Retina (tissue), 1 donor: ENCODE results near the gene CYP26B1.

Experiments
- DNase-seq: peaks from one replicate; pipeline ENCODE4 v3.0.0-alpha.2; 2016

Gene CYP26B1

DNA sequence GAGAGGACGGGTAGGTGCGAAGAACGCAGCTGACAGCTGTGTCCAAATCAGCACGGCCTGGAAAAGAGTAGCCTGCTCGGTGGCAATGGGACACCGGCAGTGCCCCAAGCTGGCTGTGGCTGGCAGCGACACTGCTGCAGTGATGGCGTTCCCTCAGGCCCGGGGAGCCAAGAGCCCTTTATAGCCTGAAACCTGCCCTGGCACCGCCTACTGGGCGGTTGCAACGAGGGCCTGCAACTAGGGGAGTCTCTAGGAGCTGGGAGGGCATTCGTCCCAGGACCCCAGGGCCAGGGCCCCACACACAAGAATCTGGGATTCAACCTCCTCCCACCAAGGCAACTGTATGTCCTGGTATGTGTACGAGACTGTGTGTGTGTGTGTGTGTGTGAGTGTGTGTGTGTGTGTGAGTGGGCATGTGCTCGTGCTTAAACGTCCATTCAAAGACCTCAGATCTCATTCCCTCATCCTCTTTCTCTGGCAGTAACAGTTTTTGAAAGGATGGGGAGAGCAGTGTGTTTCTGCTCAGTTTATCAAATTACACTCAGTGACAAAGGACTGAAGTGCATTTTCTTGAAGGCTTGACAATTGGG lies 6.8 kb upstream of the CYP26B1 start:
- DNase-seq: no peak

DNA sequence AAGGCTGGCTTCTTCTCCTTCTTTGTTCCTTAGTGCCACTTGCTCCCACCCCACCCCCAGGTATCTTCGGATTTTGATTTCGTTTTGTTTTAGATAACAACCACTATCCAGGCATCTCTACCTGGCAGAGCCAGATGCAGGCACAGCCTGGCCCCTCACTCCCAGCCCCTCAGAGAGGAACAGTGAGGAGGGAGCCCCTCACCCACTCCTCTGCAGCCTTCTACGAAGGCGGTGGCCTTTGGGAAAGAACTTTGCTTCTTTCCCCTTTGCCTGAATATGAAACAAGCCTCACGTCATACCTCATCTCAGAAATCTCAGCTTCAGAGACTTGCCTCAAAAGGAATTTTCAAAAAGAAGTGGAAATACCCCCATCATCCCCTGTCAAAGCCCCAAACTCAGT lies 6.3 kb upstream of the CYP26B1 start:
- no peak for DNase-seq

DNA sequence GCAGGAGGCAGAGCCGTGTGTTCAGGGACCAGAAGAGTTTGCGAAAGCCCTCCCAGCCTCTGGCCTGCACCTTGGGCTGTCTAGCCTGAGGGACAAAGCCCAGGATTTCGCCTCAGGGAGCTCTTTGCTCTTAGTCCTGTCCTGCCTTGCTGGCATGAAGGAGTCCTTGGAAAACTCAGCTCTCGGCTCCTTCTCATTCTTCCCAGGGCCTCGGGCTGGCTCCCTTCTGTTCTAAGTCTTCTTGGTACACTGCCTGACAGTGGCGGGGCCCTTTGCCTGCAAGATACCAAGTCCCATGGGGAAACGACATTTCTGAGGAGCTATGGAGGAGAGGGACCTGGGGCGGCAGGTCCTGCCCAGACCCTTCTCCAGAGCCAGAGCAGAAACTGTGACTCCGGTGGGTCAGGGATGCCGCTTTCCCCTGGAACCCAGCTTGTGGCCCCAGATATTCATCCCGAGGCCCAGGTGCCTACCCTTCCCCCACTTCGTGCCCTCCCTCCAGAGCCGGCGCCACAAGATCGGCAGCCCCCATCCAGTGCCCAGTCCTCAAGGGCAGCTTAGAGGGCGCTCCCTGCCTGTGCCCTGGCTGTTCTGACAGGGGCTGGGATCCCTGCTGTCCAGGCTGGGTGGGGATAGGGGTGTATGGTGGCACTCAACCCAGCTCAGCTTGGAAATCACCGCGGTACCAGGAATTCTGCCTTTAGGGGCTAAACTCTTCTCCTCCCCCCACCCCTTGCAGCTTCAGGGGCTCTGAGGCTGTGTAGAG lies 5.5 kb upstream of the CYP26B1 start:
- DNase-seq: no peak

DNA sequence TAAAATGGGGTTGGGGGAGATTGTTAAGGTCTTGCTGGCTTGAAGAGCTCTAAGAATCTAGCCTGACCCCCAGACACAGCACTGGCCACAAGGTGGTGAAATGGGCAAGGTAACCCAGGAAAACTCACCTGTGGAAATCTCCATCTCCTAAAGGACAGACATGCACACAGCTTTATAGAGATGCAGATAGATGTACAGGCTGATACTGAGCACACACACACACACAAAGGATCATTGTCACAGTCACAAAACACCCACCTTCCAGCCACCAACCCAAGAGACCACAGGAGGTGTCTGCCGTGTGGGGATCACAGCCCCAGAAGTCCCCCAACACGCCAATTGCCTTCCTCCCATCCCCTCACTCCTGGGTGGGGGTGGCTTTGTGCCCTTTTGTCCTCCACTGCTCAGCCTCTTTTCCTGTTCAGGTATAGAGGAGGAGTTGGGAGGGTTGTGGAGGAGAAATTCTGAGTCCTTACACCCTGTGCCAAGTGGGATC lies 3.2 kb upstream of the CYP26B1 start:
- no peak for DNase-seq

DNA sequence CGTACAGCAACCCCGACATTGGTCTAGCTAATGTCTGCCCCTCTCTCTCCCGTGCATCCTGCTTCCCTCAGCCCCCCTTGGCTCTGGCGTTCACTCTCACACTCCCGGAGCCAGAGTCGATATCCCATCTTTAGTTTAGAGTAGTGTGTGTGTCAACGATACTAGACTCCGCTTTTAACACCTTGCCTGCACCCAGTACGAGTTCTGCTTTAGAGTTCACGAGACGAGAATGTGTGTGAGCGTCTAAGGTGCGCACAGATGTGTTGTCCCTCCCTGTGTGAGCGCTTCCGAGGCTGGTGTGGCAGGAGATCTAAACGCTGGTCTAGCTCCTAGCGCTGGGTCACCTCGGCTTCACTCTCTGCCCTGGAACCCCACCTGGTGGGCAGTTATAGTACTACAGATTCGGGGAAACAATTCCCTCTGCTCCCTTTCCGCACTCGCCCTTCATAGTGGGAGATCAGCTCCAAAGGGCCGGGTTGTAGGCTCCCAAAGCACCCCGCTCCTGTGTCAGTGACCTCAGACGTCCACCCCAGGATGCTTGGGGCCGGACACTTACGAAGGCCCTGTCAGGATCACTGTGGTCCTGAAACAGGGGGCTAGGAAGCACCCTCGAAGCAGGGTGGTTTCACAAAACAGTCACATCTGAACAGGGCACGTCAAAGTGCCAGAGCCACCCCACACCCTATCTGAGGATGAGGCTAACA lies 2.6 kb upstream of the CYP26B1 start:
- DNase-seq: peak; percentile 92

DNA sequence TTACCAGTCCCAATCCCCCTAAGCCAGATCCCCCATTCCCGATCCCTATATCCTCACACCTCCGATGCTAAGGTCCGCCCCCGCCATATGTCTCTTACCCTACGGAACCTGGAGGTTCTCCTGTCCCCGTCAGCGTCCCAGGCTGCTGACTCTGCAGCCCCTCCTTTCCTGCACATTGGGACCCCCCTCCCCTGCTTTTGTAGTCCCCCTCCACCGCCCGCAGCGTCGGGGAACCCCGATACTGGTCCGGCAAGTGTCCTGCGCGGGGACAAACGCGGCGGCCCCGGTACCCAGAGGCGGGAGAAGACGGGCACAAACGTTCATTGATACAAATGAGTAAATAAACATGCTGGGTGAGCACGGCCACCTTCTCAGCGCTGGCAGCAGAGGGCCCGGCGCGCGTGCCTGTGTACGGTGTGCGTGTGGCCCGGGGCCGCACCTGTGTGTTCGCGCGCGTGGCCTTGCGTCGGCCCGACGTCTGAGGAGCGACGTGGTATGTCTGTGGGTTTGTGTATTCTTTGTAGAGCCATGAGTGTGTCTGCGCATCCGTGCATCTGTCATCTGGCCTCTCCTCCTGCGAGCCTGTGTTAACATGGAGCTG lies 2.0 kb upstream of the CYP26B1 start:
- no peak for DNase-seq

DNA sequence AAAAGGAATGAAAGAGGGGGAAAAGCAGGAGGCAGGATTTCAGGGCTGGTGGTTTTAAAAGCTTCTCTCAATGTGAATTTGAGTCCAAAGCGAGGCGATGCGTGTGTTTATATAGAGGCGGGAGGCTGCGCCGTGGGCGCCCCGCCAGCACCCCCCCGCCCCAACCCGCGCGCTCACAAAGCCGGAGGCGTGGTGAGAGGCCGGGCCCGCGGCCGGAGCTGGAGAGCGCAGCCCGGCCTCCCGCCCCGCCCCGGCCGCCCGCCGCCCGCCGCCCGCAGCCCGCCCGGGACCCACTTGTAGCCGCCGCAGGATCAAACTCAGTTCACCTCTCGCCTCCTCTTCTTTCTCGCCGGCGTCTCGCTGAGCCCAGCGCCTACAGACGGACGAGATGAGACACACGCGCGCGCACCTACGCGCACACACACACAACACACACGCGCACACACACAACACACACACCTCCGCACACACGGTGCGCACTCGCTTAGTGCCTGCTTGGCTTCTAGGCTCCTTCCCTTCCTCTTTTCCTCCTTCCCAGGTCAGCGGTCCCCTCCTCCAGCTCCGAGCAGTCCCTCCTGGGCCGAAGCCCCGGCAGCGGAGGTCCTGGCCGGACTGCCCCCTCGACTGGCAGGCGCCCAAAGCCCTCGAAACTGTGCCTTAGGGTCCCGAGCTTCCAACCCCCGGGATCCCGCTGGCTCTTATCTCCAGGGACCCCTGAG lies 1.3 kb upstream of the CYP26B1 start:
- DNase-seq: peak; percentile 70

DNA sequence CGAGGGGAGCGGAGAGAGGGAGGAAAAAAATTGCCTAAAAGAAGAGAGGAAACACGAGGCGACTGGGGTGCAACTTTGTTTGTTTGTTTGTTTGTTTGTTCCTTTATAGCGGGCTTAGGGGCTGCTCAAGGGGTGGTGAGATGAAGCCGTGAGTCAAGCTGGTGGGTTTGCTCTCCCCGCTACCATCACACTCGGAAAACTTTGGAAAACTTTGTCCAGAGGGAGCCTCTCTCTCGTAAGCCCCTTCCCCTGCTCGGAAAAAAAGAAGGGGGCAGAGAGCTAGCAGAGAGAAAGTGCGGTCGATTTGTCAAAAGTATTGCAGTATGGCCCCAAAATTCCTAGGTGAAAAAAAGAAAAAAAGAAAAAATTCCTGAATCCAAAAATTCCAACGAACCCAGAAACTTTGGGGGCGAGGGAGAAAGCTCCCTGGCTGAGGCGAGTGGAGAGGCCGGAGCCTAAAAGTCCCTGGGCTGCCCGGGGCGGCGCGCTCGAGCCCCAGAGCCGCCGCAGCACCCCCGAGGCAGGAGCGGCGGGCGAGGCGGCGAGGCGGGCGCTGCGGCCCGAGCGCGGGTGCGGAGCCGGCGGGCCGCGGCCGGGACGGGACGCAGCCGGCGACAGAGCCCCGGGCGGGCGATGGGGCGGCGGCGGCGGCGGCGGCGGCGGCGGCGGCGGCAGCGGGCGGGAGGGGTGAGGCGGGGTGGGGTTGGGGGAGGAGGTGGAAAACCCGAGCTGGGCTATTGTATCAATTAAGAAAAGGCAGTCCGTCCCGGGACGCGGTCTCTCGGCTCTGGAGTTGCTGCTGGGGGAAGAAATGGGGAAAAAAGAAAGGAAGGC lies 558 bp upstream of the CYP26B1 start:
- no peak for DNase-seq

DNA sequence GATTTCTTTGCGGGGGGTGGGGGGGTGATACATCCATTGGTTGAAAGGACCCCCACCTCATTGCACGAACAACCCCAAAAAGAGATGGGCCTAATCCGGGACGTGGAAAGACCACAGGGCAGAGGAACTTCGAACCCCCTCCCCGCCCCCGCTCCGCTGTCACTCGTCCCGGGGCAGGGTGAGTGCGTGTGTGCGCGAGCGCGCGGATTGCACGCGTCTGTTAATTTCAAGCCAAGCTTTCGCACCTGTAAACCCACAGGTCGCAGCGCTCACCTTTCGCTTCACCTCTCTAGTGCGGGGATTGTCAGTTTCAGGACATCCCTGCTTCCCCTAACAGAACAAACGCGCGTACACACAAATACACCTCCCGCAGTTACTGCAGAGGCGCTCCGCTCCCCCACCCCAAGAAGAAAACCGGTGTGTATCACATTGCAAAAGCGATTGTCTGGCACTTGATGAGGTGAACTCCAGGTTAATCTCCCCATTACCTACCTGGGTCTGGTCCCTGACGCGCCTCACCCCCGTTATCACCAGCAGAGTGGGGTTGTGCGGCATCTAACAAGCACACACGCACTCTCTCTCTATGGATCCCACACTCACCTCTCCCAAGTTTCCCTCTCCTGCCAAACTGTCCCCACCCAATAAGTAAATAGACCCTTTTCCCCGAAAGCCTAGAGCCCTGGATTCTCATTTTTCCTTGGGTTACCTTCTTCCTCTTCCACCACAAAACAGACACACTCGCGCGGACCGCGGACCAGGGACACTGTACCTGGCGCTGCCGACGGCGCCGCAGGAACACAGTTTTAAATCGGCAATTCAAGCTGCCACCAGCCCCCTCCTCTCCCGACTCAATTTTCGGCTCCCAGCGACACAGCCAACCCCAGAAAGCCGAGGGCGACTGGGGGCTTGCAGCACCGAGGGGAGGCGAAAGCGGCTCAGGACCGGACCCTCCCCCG lies 1.0 kb downstream of the CYP26B1 start:
- DNase-seq: peak; percentile 62

DNA sequence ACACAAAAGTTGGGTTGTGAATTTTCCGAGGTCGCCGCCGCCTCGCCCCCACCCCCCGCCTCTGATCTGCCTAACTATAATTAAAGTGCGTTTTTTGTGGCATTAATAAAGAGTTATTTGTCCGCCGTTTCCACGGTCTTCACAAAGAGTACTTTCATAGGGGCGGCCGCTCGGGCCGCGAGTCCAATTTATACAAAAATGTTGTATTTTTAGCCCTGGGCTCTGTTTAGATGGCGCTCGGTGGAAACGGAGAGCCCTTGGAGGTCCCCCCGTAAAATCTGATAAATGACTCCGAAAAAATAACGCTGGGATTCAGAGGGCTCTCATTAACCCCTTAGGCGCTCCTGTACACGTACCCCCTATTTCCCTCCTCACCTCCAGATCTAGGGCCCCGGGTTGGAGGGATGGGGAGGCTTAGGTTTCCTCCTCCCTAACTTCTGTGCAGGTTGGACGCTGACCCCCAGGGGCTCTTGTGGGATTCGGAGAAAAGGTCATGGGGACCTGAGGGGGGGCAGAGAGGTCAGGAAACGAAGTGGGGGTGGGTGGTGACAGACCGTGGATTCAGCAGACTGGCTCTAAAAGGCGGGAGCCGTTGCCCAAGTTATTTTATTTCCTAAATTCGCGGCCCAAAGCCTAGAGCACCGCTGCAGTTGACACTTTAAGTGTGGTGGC lies 1.9 kb downstream of the CYP26B1 start:
- no peak for DNase-seq

DNA sequence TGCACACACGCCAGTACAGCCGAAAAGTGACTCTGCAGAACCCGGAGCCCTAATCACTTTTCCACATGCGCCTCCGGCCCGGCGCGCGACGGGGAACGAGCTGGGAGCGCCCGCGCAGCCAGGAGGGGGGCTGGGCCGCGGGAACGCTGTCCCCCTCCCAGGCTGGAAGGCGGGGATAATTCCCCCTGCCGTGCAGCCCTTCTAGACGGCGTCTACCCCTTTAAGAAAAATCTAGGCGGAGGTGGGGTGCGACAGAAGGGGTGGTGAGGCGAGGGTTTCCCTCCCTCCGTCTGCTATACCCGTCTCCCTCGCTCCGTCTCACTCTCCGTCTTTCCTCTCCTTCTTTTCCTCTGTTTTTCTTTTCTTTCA lies 2.4 kb downstream of the CYP26B1 start:
- no peak for DNase-seq

DNA sequence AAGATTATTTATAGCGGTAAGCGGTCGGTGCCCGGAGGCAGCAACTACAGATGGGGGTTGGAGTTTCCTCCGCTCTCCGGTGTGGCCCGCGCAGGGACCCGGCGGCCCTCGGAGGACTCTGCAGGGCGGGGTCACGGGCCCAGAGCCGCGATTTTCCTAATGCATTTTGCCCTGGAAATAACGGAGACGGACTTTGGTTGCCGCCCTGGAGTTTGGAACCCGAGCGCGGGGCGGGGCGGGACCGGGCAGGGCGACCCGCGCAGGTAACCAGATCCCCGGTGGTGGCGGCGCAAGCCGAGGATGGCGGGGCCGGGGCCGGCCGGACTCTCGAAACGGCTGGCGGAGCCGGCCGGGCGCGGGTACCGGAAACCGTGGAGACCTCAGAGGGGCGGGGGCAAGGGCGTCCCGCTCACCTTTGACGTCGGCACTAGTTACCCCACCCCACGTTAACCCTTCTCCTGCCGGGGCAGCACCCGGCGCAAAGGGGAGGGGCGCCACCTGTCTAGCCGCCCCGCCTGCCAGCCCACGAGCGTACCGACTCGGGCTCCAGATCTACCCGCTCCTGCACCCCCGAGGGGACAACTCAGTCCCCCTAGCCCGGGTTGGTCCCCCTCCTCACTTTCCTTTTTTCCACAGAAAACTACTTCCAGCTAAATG lies 2.9 kb downstream of the CYP26B1 start:
- peak; percentile 74 for DNase-seq

DNA sequence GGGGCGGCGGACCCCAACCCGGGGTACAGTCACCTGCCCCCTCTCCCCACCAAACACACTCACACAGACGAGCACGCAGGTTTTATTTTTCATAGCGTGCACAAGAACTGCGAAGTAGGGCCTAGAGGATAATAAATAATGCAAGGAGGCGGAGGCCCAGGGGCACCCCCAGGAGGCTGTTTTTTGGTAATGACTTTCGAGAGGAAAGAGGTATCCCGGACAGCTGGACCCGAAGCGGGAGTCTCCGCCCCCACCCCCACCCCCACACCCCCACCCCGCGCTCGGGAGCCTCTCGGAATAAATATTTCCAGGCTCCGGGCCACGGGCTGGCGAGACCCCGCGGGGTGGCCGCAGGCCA lies 3.4 kb downstream of the CYP26B1 start:
- no peak for DNase-seq

DNA sequence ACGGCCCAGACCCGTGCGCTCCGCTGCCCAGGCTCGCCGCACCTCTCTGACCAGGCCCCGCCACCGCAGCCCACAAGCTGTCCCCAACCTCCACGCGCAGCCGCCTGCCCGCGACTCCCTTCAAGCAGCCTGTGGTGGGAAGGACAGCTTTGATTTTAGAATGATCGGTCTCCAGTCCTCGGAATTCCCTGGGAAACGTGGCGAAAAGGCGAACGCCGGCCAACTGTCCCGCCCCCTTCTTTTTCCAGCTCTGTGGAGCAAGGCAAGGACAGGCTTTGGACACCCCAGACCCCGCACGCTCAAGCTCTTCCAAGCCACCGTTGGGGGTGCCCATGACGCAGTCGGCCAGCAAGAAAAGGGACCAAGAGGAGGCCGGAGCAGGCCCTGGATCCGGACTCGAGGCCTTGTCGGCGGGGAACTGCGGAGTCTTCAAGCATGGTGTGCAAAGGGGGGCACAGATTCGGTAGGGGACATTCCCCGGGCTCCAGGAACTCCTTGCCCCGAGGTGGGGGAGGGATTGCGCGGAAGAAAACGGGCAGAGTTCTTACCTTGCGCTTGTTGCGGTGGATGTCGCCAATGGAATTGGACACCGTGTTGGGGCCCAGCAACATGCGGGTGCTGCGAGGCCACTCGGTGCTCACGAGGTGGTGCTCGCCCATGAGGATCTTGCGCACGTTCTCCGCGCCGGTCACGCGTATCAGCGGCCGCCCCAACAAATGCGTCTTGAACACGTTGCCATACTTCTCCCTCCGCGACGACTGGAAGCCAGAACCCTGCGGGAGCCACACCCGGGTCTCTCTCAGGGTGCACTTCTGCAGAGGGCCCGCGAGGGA lies 4.0 kb downstream of the CYP26B1 start:
- DNase-seq: peak; percentile 74

DNA sequence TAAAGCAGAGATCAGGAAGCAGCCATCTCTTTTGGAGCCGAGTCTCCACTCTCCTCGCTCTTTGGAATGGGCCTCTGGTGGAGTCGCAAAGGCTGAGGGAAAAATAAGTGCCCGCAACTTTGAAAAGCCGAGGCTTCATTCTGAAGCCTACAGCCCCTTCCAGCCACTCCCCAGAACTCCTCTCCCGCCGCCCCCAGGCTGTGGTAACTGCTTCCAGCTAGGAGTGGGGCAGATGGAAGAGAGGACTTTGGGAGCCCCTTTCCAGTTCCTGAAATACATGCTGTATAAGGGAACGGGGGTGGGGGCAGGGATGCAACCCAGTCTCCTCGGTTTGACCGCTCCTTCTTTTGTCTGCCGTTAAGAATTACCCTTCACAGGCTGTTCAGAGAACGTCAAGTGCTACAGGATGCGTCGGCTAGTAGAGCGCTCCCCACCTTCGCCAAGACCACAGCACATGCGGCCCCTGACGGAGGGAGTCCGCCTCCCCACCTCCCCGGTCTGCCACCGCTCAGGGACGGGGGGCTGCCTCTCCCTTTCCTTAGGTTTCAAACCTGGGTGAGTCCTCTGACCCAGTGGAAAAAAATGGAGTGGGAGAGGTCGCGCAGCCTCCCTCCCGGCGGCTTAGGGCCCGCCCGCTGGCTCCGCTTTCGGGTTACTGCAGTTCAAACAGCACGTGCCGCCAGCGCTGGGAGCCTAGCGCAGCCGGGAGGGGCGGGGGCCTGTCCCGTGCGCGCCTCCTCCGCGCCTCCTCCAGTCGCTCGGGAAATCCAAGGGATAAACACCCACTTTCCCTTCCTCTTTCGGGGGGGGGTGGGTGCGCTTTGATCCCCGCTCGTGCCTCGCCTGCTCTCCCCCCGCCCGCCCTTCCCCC lies 4.9 kb downstream of the CYP26B1 start:
- DNase-seq: peak; percentile 79

DNA sequence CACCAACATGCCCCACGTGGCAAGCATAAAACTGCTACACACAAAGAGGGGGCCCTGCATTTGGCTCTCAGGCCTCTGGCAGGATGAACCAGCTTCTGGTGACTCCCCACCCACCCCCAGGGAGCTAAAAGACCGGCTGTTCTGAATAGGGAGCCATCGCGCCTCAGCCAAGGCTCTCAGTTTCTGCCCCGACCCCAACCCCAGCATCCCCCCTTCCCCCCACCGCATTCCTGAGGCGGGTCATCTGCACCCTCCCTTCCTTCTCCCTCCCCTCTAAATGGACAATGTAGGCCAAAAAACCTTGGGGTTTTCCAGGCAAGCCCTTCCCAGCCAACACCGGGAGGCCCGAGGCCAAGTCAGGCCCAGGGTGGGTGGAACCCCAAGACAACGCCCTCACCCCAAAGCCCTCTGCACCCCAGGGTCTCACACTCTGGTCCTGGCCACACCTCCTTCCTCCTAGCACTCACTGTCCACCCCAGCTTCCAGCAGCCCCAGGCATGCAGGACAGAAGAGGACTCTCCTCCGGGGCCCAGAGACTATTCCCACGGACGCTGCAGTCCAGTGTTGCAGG lies 5.7 kb downstream of the CYP26B1 start:
- DNase-seq: no peak

DNA sequence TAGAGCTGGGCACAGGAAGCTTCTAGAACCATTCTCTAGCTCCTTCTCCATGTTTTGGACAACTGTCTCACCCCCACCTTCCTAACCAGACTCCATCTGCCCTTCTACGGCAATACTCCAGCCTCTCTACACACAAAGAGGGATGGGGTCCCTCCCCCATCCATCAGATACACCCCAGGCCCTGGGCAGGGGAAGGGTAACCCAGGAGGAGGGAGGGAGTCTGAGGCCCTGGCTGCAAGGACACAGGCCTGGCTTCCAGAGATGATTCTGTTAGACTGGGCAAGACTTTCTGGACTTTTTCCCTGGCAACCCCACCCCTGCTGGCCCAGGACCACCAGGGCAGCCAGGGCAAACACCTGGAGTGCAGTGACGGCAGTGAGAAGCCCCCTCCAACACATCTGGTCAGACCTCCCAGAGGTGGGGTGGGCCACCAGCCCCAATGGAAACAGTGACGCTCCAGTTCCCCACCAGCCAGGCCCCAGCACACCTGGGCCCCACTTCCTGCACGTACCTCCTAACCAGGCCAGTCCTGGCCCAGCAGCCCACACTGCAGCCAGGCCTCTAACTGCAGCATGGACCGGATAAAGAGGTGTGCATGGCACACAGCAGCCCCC lies 6.5 kb downstream of the CYP26B1 start:
- no peak for DNase-seq
